ENCODE measurements around the gene GPAT2. TPM values are rescaled to one million over a fixed set of nuclear protein-coding genes. Genes with fewer than 3 reads are reported as not detected.
A peak's percentile ranks its signal among the peaks of the same experiment; 100 is the strongest.
"Not testable (repeated sequence)": the region's sequence is repeated elsewhere in the genome, so short reads cannot be mapped to it uniquely, and the experiment has no call there.

GPAT2 gene
- total RNA-seq, 1 experiment from 2014 or later, result not detected

DNA sequence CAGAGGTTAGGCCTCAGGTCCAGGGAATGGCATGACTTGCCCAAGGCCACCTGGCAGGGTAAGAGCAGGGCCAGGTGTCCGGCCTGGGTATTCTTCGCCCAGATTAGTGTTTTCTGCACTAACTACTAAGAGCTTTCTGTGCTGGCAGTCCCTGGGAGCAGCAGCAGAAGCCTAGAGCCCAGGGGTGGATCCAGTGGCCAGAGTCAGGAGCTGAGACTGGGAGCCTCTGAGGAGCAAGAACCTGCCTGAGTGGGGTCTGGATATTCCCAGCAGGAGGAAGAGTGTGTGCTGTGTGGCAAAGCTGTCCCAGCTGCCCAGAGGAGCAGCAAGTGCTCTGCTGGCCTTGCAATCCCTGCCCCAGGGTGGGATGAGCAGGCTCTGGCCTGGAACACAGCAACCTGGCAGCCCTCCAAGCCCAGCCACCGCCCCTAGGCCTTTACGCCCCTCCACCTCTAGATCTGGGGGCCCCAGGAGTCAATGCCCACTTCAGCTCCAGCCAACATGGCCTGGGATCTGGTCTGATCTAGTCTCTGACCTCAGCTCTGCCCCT lies 30.7 kb upstream of the GPAT2 start:
- H3K27ac ChIP-seq (ENCODE audit: low read depth, low read length, poor library complexity, severe bottlenecking), result no peak overlapping the region
- no TSS peak for BruUV-seq (replicated peaks)
- no peak overlapping the region for H3K4me3 ChIP-seq (ENCODE audit: low read depth, low read length, poor library complexity, severe bottlenecking)
- H3K36me3 ChIP-seq (ENCODE audit: insufficient read depth, low read length, poor library complexity, severe bottlenecking), result no peaks in the 10 kb centered on the region
- TF ChIP-seq CTCF (conservative IDR thresholded peaks at IDR 0.05; ENCODE audit: low read depth, low read length), result no peak
- intact Hi-C loops (cut with micrococcal nuclease; ENCODE audit: unreplicated experiment), result no loop called here
- H3K27me3 ChIP-seq (replicated peaks; ENCODE audit: insufficient read depth, low read depth, low read length, poor library complexity), result no peaks in the 10 kb centered on the region
- ChIA-PET CTCF (no interaction called here), POLR2A (ENCODE audit: low non-redundant PET) (no interaction called here)
- H3K4me1 ChIP-seq (ENCODE audit: insufficient read depth, low read length, poor library complexity, severe bottlenecking), result no peaks in the 10 kb centered on the region
- no peak for DNase-seq (ENCODE audit: low spot score)
- H3K9me3 ChIP-seq (ENCODE audit: low read depth, low read length, poor library complexity, severe bottlenecking), result no peaks in the 10 kb centered on the region

GRCh38 chr2:96064760-96065159 lies 30.0 kb upstream of the GPAT2 start:
- intact Hi-C loops (cut with micrococcal nuclease; ENCODE audit: unreplicated experiment); CTCF ChIA-PET: not testable (repeated sequence)

DNA sequence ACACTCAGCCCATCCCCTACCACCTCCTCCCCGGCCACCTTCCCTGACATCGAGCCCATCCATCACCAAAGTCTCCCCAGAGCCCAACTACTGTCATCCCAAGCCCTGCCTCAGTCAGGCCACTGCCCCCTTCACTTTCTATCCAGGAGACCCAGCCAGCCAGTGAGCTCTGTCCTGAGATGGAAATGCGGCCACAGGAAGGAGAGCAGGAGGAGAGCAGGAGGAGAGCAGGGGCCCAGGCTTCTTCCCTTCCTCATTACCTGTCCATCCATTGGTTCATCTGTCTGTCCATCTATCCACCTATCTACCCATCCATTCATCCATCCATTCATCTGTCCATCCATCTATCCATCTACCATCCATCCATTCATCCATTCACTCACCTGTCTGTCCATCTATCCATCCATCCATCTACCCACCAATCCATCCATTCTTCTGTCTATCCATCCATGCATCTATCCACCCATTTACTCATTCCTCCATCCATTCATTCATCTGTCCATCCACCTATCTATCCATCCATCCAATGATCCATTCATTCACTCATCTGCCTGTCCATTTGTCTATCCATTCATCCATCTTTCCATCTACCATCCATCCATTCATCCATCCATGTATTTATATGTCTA lies 29.4 kb upstream of the GPAT2 start:
- H3K9me3 ChIP-seq (ENCODE audit: low read depth, low read length, poor library complexity, severe bottlenecking); H3K27ac ChIP-seq (ENCODE audit: low read depth, low read length, poor library complexity, severe bottlenecking); H3K4me1 ChIP-seq (ENCODE audit: insufficient read depth, low read length, poor library complexity, severe bottlenecking); H3K4me3 ChIP-seq (ENCODE audit: low read depth, low read length, poor library complexity, severe bottlenecking); H3K36me3 ChIP-seq (ENCODE audit: insufficient read depth, low read length, poor library complexity, severe bottlenecking); DNase-seq (ENCODE audit: low spot score); H3K27me3 ChIP-seq (replicated peaks; ENCODE audit: insufficient read depth, low read depth, low read length, poor library complexity); POLR2A ChIA-PET (ENCODE audit: low non-redundant PET); intact Hi-C loops (cut with micrococcal nuclease; ENCODE audit: unreplicated experiment); BruUV-seq (replicated peaks); CTCF ChIA-PET: not testable (repeated sequence)

More at GRCh38 chr2:96064760-96065159, 30.0 kb upstream of the GPAT2 start:
- DNase-seq (ENCODE audit: low spot score); BruUV-seq (replicated peaks); H3K4me1 ChIP-seq (ENCODE audit: insufficient read depth, low read length, poor library complexity, severe bottlenecking); H3K27me3 ChIP-seq (replicated peaks; ENCODE audit: insufficient read depth, low read depth, low read length, poor library complexity); POLR2A ChIA-PET (ENCODE audit: low non-redundant PET); H3K9me3 ChIP-seq (ENCODE audit: low read depth, low read length, poor library complexity, severe bottlenecking); H3K27ac ChIP-seq (ENCODE audit: low read depth, low read length, poor library complexity, severe bottlenecking); H3K4me3 ChIP-seq (ENCODE audit: low read depth, low read length, poor library complexity, severe bottlenecking); H3K36me3 ChIP-seq (ENCODE audit: insufficient read depth, low read length, poor library complexity, severe bottlenecking): not testable (repeated sequence)

DNA sequence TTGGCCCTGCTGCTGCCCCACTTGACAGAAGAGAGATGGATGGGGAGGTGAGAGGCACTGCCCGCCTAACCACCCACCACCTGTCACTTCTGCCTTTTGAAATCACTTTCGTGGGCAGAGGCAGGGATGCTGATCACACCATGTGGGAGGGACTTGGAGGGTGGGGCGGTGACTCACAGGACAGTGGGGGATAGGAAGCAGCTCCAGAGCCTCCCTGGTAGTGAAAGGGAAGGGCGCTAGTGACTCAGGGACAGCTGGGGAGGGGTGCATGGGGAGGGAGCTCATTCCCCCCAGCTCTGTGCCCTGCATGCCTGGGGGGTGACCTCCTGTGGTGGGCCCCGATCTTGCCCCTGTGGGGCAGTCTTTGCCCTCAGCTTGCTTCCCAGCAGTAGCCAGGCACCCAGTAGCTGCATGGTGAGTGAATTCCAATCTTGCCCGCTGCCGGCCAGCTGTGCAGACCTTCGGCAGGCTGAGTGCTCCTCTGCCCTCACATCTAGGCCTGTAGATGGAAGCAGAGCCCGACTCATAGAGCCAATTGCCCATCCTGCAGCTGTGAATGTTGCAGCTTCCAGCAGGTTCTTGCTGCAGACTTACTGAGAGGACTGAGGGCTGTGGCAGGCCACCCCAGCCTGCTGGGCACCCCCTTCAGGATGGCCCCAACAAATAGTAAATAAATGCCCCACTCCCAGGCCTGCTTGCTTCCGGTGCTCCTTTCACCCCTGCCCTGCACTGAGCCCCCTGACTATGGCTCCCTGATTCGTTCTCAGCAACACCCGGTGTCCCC lies 28.6 kb upstream of the GPAT2 start:
- not testable (repeated sequence) for H3K4me3 ChIP-seq (ENCODE audit: low read depth, low read length, poor library complexity, severe bottlenecking); BruUV-seq (replicated peaks)

GRCh38 chr2:96062483-96062882 lies 27.8 kb upstream of the GPAT2 start:
- intact Hi-C loops (cut with micrococcal nuclease; ENCODE audit: unreplicated experiment); H3K4me1 ChIP-seq (ENCODE audit: insufficient read depth, low read length, poor library complexity, severe bottlenecking); POLR2A ChIA-PET (ENCODE audit: low non-redundant PET); H3K27me3 ChIP-seq (replicated peaks; ENCODE audit: insufficient read depth, low read depth, low read length, poor library complexity); BruUV-seq (replicated peaks); CTCF ChIA-PET; DNase-seq (ENCODE audit: low spot score); H3K4me3 ChIP-seq (ENCODE audit: low read depth, low read length, poor library complexity, severe bottlenecking); H3K27ac ChIP-seq (ENCODE audit: low read depth, low read length, poor library complexity, severe bottlenecking); H3K9me3 ChIP-seq (ENCODE audit: low read depth, low read length, poor library complexity, severe bottlenecking); H3K36me3 ChIP-seq (ENCODE audit: insufficient read depth, low read length, poor library complexity, severe bottlenecking): not testable (repeated sequence)

More for the DNA sequence above, 28.6 kb upstream of the GPAT2 start:
- H3K4me1 ChIP-seq (ENCODE audit: insufficient read depth, low read length, poor library complexity, severe bottlenecking); POLR2A ChIA-PET (ENCODE audit: low non-redundant PET); H3K9me3 ChIP-seq (ENCODE audit: low read depth, low read length, poor library complexity, severe bottlenecking); CTCF ChIA-PET; H3K27me3 ChIP-seq (replicated peaks; ENCODE audit: insufficient read depth, low read depth, low read length, poor library complexity); H3K36me3 ChIP-seq (ENCODE audit: insufficient read depth, low read length, poor library complexity, severe bottlenecking); intact Hi-C loops (cut with micrococcal nuclease; ENCODE audit: unreplicated experiment); H3K27ac ChIP-seq (ENCODE audit: low read depth, low read length, poor library complexity, severe bottlenecking): not testable (repeated sequence)
- DNase-seq (ENCODE audit: low spot score), result peak; percentile 7

DNA sequence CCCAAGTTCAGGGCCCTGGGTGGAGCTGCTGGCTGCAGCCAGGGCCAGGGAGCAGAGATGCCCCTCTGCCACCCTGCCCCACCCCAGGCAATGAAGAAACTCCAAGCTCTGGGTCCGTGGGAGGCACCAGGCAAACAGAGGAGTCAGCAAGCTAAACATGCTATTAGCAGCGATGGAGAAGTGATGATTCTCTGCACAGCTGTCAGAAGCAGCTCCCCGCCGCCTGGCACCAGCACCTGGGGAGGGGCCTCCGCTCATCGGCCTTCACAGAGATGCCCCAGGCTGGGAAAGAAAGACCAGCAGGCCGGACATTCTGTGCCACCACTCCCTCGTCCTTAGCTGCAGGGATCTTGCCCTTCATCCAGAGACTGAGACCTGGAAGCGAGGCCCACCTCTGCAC lies 27.2 kb upstream of the GPAT2 start:
- H3K36me3 ChIP-seq (ENCODE audit: insufficient read depth, low read length, poor library complexity, severe bottlenecking); H3K27ac ChIP-seq (ENCODE audit: low read depth, low read length, poor library complexity, severe bottlenecking); H3K4me1 ChIP-seq (ENCODE audit: insufficient read depth, low read length, poor library complexity, severe bottlenecking); intact Hi-C loops (cut with micrococcal nuclease; ENCODE audit: unreplicated experiment); H3K4me3 ChIP-seq (ENCODE audit: low read depth, low read length, poor library complexity, severe bottlenecking); H3K27me3 ChIP-seq (replicated peaks; ENCODE audit: insufficient read depth, low read depth, low read length, poor library complexity); POLR2A ChIA-PET (ENCODE audit: low non-redundant PET); H3K9me3 ChIP-seq (ENCODE audit: low read depth, low read length, poor library complexity, severe bottlenecking); BruUV-seq (replicated peaks); CTCF ChIA-PET; DNase-seq (ENCODE audit: low spot score): not testable (repeated sequence)

GRCh38 chr2:96061197-96061817 lies 26.6 kb upstream of the GPAT2 start:
- intact Hi-C loops (cut with micrococcal nuclease; ENCODE audit: unreplicated experiment); CTCF ChIA-PET: not testable (repeated sequence)

More at GRCh38 chr2:96061197-96061817, 26.6 kb upstream of the GPAT2 start:
- H3K27me3 ChIP-seq (replicated peaks; ENCODE audit: insufficient read depth, low read depth, low read length, poor library complexity); H3K36me3 ChIP-seq (ENCODE audit: insufficient read depth, low read length, poor library complexity, severe bottlenecking); H3K4me3 ChIP-seq (ENCODE audit: low read depth, low read length, poor library complexity, severe bottlenecking); BruUV-seq (replicated peaks); H3K9me3 ChIP-seq (ENCODE audit: low read depth, low read length, poor library complexity, severe bottlenecking); POLR2A ChIA-PET (ENCODE audit: low non-redundant PET); H3K4me1 ChIP-seq (ENCODE audit: insufficient read depth, low read length, poor library complexity, severe bottlenecking); H3K27ac ChIP-seq (ENCODE audit: low read depth, low read length, poor library complexity, severe bottlenecking); DNase-seq (ENCODE audit: low spot score): not testable (repeated sequence)
